ENCODE measurements around the gene PHTF2. TPM values are rescaled to one million over a fixed set of nuclear protein-coding genes. Genes with fewer than 3 reads are reported as not detected.

PHTF2 gene
- total and polyA plus RNA-seq, 2 of the 4 experiments (the other 2 are of a cell fraction): 28.3 to 69.9 TPM

GRCh38 chr7:77954773-77955555 lies 156.4 kb downstream of the PHTF2 start:
- ChIA-PET POLR2A (ENCODE audit: unreplicated experiment) (no interaction called here), CTCF (interaction anchor here (1.0 kb wide), 1 partner anchor 14 kb away, joined by 3 read pairs; no protein-coding TSS in a partner anchor)

More at GRCh38 chr7:77954773-77955555, 156.4 kb downstream of the PHTF2 start:
- whole genome bisulfite sequencing, 2 experiments (ENCODE audit: extremely low coverage in 2 of 2, insufficient read length in 1 of 2): no CpG with 5 or more reads among the region's 3 CpGs
- H4K5ac ChIP-seq (ENCODE audit: low read depth, low read length): no peak overlapping the region
- peak; percentile 65 for ATAC-seq (ENCODE audit: low read depth)
- no peak overlapping the region for H3K23ac ChIP-seq (ENCODE audit: low read depth, low read length)
- in situ Hi-C loops (cut with MboI; ENCODE audit: low sequenced_read_pairs) (no loop called here), dilution Hi-C loops (cut with HindIII; ENCODE audit: low sequenced_read_pairs, unreplicated experiment) (no loop called here), intact Hi-C loops (cut with micrococcal nuclease) (no loop called here)
- H3K27ac ChIP-seq (ENCODE audit: insufficient read depth, low read length): no peak overlapping the region
- no peaks in the 10 kb centered on the region for H3K79me1 ChIP-seq (ENCODE audit: low read depth in 1 of 2, low read length in 2 of 2)
- no peak overlapping the region for H4K91ac ChIP-seq (ENCODE audit: insufficient read depth, low read depth, low read length)
- no peak overlapping the region for H2BK20ac ChIP-seq (ENCODE audit: low read depth, low read length)
- H3K4ac ChIP-seq (ENCODE audit: low read depth, low read length): no peak overlapping the region
- no peaks in the 10 kb centered on the region for H3K27me3 ChIP-seq (ENCODE audit: control insufficient read depth, insufficient read depth, low read length)
- H2BK15ac ChIP-seq (ENCODE audit: low read depth, low read length): no peak overlapping the region
- no peaks in the 10 kb centered on the region for H3K9me3 ChIP-seq (ENCODE audit: control insufficient read depth, insufficient read depth, low read length)
- H3K9ac ChIP-seq (ENCODE audit: low read depth, low read length): no peak overlapping the region
- H4K20me1 ChIP-seq (ENCODE audit: insufficient read depth, low read length): no peaks in the 10 kb centered on the region
- no peaks in the 10 kb centered on the region for H3K36me3 ChIP-seq (ENCODE audit: control insufficient read depth, insufficient read depth, low read length)
- peaks cover 2% of the 10 kb centered on the region; the same call in 1 of the 2 replicates for H3K4me1 ChIP-seq (ENCODE audit: control insufficient read depth, insufficient read depth, low read length)
- H2BK5ac ChIP-seq (ENCODE audit: low read depth, low read length, poor library complexity, severe bottlenecking): no peak overlapping the region
- no peak overlapping the region for H3K18ac ChIP-seq (ENCODE audit: low read depth, low read length)
- H2BK120ac ChIP-seq (ENCODE audit: low read depth, low read length): no peak overlapping the region
- BruUV-seq (replicated peaks): no TSS peak
- no peak overlapping the region for H3K14ac ChIP-seq (replicated peaks; ENCODE audit: low read depth, low read length)
- H2AFZ ChIP-seq (replicated peaks; ENCODE audit: low read length, poor library complexity): no peak overlapping the region
- no peaks in the 10 kb centered on the region for H3K9me1 ChIP-seq (ENCODE audit: insufficient read depth, low read length)
- no peak overlapping the region for H2AK5ac ChIP-seq (ENCODE audit: low read depth, low read length)
- peak; percentile 69 for DNase-seq
- no peak overlapping the region; the same call in 1 of the 2 replicates for H3K4me2 ChIP-seq (ENCODE audit: low read depth, low read length)
- no peak overlapping the region for H4K8ac ChIP-seq (ENCODE audit: low read depth in 2 of 2, low read length in 2 of 2)
- no peak overlapping the region for H3K56ac ChIP-seq (ENCODE audit: extremely low read depth, insufficient read depth, low read length)
- H2AK9ac ChIP-seq (replicated peaks; ENCODE audit: low read depth, low read length, poor library complexity): no peak overlapping the region
- TF ChIP-seq CTCF (conservative IDR thresholded peaks at IDR 0.05; ENCODE audit: low read depth, low read length): no peak
- TF ChIP-seq CEBPB (IDR thresholded peaks at IDR 0.05; ENCODE audit: low read depth, low read length): peak; percentile 75
- H3K4me3 ChIP-seq (ENCODE audit: insufficient read depth, low read depth, low read length): no peak overlapping the region

Data from IMR-90 (cell line).